GM19468 (cell line): ENCODE measurements around the gene MADCAM1.

Source experiments
- ATAC-seq: cut with Tn5 transposase; IDR thresholded peaks from one replicate; pipeline ENCODE4 v1.9.1; 2021; ENCODE audit warnings: mild to moderate bottlenecking, moderate library complexity, moderate number of reproducible peaks; ENCODE audit not compliant: unreplicated experiment; ENCODE audit errors: extremely low read depth

Gene MADCAM1

GRCh38 chr19:543910-544608, 47.8 kb downstream of the MADCAM1 start, which contains the start of gene GZMM:
TSS of gene GZMM (plus strand) at chr19:544053. CDS start at chr19:544072, 19 bp downstream.
- ATAC-seq, result no peak

- no peak for ATAC-seq
Measured at GRCh38 chr19:547117-547516, 50.8 kb downstream of the MADCAM1 start.

GRCh38 chr19:547836-548720, 51.8 kb downstream of the MADCAM1 start:
- no peak for ATAC-seq

GRCh38 chr19:548886-549830, 52.9 kb downstream of the MADCAM1 start:
- no peak for ATAC-seq

GRCh38 chr19:554817-555216, 58.5 kb downstream of the MADCAM1 start:
- ATAC-seq, result no peak
